Adrenal gland (tissue), 12 donors: ENCODE data around the gene SLC25A22. TPM values are rescaled to one million over a fixed set of nuclear protein-coding genes. Genes with fewer than 3 reads are reported as not detected.
A peak's percentile ranks its signal among the peaks of the same experiment; 100 is the strongest.

Experiments
- DNase-seq, 7 donors: peaks; one replicate each; pipeline ENCODE4 v3.0.0-alpha.2; 2019 to 2020
- H3K27ac ChIP-seq, 5 donors: fragments of 200-600 bp; sonication (generic) in 4 of 5; 1 replicate in 3 of 5; 2 replicates in 2 of 5; pipeline versions ENCODE4 v1.5.1 to v1.8.0; 2016 to 2020; ENCODE audit warnings: mild to moderate bottlenecking in 1 of 5
- H3K27me3 ChIP-seq: fragments of 200-600 bp; 2 replicates; pipeline ENCODE4 v1.8.0; 2021
- H3K36me3 ChIP-seq, 2 donors: fragments of 200-600 bp; replicated peaks in 1 of 2; 1 replicate in 1 of 2; 2 replicates in 1 of 2; pipeline versions ENCODE4 v1.5.1 to v1.8.0; 2018 to 2022
- H3K4me1 ChIP-seq, 2 donors: fragments of 200-600 bp; replicated peaks in 1 of 2; 1 replicate in 1 of 2; 2 replicates in 1 of 2; pipeline versions ENCODE4 v1.5.1 to v1.8.0; 2018 to 2021
- H3K4me3 ChIP-seq, 4 donors: fragments of 200-600 bp; sonication (generic) in 3 of 4; one replicate each; pipeline ENCODE4 v1.5.1; 2016 to 2018
- H3K9me3 ChIP-seq, 3 donors: fragments of 200-600 bp; sonication (generic) in 1 of 3; replicated peaks in 1 of 3; 1 replicate in 2 of 3; 2 replicates in 1 of 3; pipeline versions ENCODE4 v1.5.1 to v1.8.0; 2016 to 2021
- CTCF ChIP-seq, 6 experiments: fragments of 450-650 bp in 4 of 6; fragments of 200-600 bp in 2 of 6; sonication (generic) in 1 of 6; IDR thresholded peaks; 1 replicate in 5 of 6; 2 replicates in 1 of 6; pipeline versions ENCODE4 v1.5.1 to v1.8.0; 2016 to 2021; ENCODE audit warnings: antibody characterized with exemption in 6 of 6, mild to moderate bottlenecking in 2 of 6, moderate library complexity in 1 of 6
- POLR2A ChIP-seq, 2 donors: fragments of 450-650 bp; IDR thresholded peaks; one replicate each; pipeline ENCODE4 v1.6.1; 2017; ENCODE audit warnings: antibody characterized with exemption in 2 of 2, mild to moderate bottlenecking in 2 of 2, moderate library complexity in 1 of 2
- WGBS, 4 donors: extraction: QIAGEN DNeasy Blood & Tissue Kit in 2 of 4; methylation state at CpG; one replicate each; pipeline versions ENCODE4 v1.1.5 to v1.1.7; 2013 to 2017; 5-methylcytosine and 5-hydroxymethylcytosine counted together
- intact Hi-C, 2 donors: fragments of 100-400 bp; cut with DNase I; formaldehyde crosslinking; loops; one replicate each; pipeline versions ENCODE4 v1.14.1 to v1.15.0; 2022 to 2023
- polyA plus RNA-seq, 3 donors: library from polyadenylated mRNA; stranded (reverse); fragments of 200-250 nt in 2 of 3; fragments of 350-450 nt in 1 of 3; fragmentation: Illumina TruSeq in 1 of 3; extraction: RNeasy Lipid Tissue Mini Kit (QIAGEN cat#74804) in 1 of 3; gene quantifications; one replicate each; pipeline ENCODE4 v1.2.3, GENCODE V29; 2013 to 2014
- total RNA-seq, 9 donors: library from RNA; depleted of rRNA in 4 of 9; stranded (reverse); fragments of >200 nt in 4 of 9; fragments of 120-200 nt in 1 of 9; fragmentation: NEBNext Ultra II Directional in 1 of 9; extraction: Animal tissue kit (Norgen Biotek cat#: 25700) in 1 of 9; gene quantifications; one replicate each; pipeline versions ENCODE4 v1.1.0 to v1.2.4, GENCODE V29; 2013 to 2023
- donor health status: healthy with polysubstance abuse.
- donor health status: Bipolar disorder and iron deficiency.
- donor health status: DM: yes; HTN: yes; CAD: no.
- donor health status: DM: no; HTN: no; CAD: no.
- donor health status: DM: no; HTN: no; CAD: no.
- donor health status: DM: yes; HTN: yes; CAD: no.

The SLC25A22 gene
- total and polyA plus RNA-seq, 12 donors, result 7.7 to 41.3 (median 15.3) TPM

- H3K27ac ChIP-seq, result no peak overlapping the region
Measured at GRCh38 chr11:837189-837989, 39.3 kb upstream of the SLC25A22 start.

GRCh38 chr11:836700-837099 is 38.6 kb upstream of the SLC25A22 start:
- no peaks in the 10 kb centered on the region for H3K27me3 ChIP-seq
- TF ChIP-seq POLR2A (IDR thresholded peaks at IDR 0.05) (no peak), CTCF (IDR thresholded peaks at IDR 0.05) (no peak)
- H3K27ac ChIP-seq, result no peak overlapping the region
- no peak overlapping the region for H3K4me3 ChIP-seq
- 78 to 96% (median 84%) methylated on average over 5 to 9 of the region's 9 CpGs for WGBS, 4 donors
- intact Hi-C loops, result no loop called here
- no peak for DNase-seq
- peaks cover 0 to 44% of the 10 kb centered on the region in 2 donors for H3K36me3 ChIP-seq
- peaks cover 34 to 48% of the 10 kb centered on the region in 2 donors for H3K4me1 ChIP-seq
- H3K9me3 ChIP-seq, result no peaks in the 10 kb centered on the region

More at GRCh38 chr11:837189-837989, 39.3 kb upstream of the SLC25A22 start:
- WGBS, 4 donors, result 75 to 83% (median 80%) methylated on average over 10 to 22 of the region's 22 CpGs
- peak in 1 of 7 donors; percentile 36 for DNase-seq
- Histone ChIP-seq H3K4me1 (peaks cover 28 to 41% of the 10 kb centered on the region in 2 donors), H3K4me3 (no peak overlapping the region), H3K9me3 (no peaks in the 10 kb centered on the region), H3K36me3 (peaks cover 0 to 44% of the 10 kb centered on the region in 2 donors), H3K27me3 (no peaks in the 10 kb centered on the region)
- intact Hi-C loops, result no loop called here
- TF ChIP-seq CTCF (IDR thresholded peaks at IDR 0.05) (no peak), POLR2A (IDR thresholded peaks at IDR 0.05) (peak in 1 of 2 donors; percentile 3)

DNA sequence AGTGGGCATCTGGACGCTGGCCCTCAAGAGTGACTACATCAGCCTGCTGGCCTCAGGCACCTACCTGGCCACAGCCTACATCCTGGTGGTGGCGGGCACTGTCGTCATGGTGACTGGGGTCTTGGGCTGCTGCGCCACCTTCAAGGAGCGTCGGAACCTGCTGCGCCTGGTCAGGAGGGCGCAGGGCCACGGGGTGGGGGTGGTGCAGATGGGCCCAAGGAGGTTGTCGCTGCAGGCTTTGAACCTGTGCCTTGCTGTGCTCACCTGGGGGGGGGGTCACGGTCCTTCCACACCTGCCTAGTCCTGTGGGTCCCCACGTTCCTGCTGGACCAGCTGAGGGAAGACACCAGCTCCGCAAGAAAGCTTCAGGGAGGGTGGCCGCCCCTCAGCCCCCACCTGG is 38.2 kb upstream of the SLC25A22 start:
- WGBS, 4 donors, result 89 to 92% (median 91%) methylated on average over 5 to 14 of the region's 14 CpGs; no CpG with 5 or more reads in 1 of the 4 donors
- peaks cover 0 to 44% of the 10 kb centered on the region in 2 donors for H3K36me3 ChIP-seq

More for the DNA sequence above, 38.2 kb upstream of the SLC25A22 start:
- Histone ChIP-seq H3K4me3 (no peak overlapping the region), H3K9me3 (no peaks in the 10 kb centered on the region), H3K4me1 (peaks cover 37 to 47% of the 10 kb centered on the region in 2 donors), H3K27me3 (no peaks in the 10 kb centered on the region), H3K27ac (no peak overlapping the region)
- intact Hi-C loops, result no loop called here
- TF ChIP-seq CTCF (IDR thresholded peaks at IDR 0.05) (no peak), POLR2A (IDR thresholded peaks at IDR 0.05) (no peak)
- peak in 1 of 7 donors; percentile 65 for DNase-seq
